ENCODE data around the gene AFF4.
"Not testable (repeated sequence)": the region's sequence is repeated elsewhere in the genome, so short reads cannot be mapped to it uniquely, and the experiment has no call there.

Gene AFF4

DNA sequence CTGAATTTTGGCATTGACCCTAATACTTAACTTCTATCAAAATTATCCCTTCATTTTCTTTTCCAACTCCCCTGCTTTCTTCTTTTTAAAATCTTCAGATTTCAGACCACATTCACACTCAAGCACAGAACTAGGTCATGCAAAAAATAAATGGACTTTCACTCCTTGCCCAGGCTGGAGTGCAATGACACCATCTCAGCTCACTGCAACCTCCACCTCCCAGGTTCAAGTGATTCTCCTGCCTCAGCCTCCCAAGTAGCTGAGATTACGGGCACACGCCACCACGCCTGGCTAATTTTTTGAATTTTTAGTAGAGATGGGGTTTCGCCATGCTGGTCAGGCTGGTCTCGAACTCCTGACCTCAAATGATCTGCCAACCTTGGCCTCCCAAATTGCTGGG lies 108.4 kb downstream of the AFF4 start:
- DNase-seq (ENCODE audit: low spot score): not testable (repeated sequence)

GRCh38 chr5:132854301-132854700 lies 109.1 kb downstream of the AFF4 start:
- DNase-seq (ENCODE audit: low spot score): no peak

- no peak for DNase-seq (ENCODE audit: low spot score)
Measured at GRCh38 chr5:132853790-132854189, 109.6 kb downstream of the AFF4 start.

DNA sequence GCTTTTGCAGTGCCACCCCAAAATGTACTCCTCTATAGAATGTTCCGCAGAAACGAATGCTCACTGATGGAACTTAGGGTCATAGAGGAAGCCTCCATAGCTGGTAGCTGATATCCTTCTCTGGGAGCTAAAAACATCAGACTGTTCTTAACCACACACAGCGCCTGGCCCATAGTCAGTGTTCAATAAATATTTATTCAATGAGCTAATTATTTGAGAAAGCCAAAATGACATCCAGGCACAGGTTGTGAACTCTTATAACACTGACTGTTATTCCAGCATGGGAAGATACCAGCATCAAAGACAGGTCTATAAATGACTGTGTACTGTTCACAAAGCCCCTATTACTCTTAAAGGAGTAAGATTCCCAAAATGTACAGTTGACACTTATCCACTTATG lies 110.1 kb downstream of the AFF4 start:
- no peak for DNase-seq (ENCODE audit: low spot score)

- DNase-seq (ENCODE audit: low spot score): no peak
Measured at GRCh38 chr5:132850066-132850465, 113.4 kb downstream of the AFF4 start.

DNA sequence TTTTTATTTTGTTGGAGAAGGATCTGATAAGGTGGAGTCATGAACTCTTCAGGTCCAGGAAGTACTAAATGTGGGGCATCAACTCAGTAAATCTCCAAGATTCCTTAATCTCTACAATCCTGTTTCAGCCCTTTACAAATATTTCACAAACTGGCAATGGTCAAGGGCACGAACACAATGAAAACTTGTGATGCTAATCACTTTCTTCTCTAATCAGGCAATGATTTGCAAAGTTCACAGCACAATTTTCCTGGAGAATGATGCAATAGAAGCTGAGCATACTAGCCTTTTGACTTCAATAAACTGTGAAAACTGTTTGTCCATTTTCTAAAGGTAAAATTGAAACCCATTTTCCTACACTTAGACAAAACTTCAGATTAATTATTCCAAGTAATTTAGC lies 114.1 kb downstream of the AFF4 start:
- no peak for DNase-seq (ENCODE audit: low spot score)

DNA sequence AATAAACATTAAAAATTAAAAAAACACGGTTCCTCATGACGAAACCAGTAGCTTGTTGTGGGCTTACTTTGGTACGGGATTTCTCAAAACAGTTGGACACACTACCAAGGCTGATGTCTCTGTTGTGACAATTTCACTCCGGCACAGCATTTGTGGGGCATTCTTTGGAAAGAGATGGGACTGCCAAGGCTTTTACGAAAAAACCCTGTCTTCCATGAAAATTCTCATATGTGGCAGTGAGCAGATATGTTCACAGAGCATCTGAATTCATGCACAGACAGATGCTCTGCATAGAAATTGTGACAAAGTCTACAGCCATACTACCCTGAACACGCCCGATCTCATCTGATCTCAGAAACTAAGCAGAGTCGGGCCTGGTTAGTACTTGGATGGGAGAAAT lies 115.2 kb downstream of the AFF4 start:
- DNase-seq (ENCODE audit: low spot score): no peak

GRCh38 chr5:132841305-132841704 lies 122.1 kb downstream of the AFF4 start:
- no peak for DNase-seq (ENCODE audit: low spot score)

- DNase-seq (ENCODE audit: low spot score): no peak
Measured at GRCh38 chr5:132840896-132841295, 122.5 kb downstream of the AFF4 start.

DNA sequence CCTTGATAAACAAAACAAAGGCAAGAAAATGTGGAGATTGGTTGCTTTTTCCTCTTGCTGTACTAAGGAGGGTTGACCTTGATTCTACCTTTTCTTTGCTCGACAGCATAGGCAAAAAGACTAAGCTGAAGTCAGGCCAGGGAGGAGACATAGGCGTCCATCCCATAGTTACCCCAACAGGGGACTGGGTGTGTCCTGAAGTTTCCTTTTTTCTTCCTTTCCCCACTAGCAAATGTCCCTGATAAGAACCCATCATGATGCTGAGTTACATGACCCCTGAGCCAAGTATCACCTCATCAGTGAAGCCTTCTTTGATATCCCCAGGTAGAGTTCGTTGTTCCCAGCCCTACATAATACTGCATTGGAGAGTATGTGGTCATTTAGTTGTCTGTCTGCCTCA lies 123.1 kb downstream of the AFF4 start:
- DNase-seq (ENCODE audit: low spot score): no peak

- no peak for DNase-seq (ENCODE audit: low spot score)
Measured at GRCh38 chr5:132839426-132840301, 123.8 kb downstream of the AFF4 start.

DNA sequence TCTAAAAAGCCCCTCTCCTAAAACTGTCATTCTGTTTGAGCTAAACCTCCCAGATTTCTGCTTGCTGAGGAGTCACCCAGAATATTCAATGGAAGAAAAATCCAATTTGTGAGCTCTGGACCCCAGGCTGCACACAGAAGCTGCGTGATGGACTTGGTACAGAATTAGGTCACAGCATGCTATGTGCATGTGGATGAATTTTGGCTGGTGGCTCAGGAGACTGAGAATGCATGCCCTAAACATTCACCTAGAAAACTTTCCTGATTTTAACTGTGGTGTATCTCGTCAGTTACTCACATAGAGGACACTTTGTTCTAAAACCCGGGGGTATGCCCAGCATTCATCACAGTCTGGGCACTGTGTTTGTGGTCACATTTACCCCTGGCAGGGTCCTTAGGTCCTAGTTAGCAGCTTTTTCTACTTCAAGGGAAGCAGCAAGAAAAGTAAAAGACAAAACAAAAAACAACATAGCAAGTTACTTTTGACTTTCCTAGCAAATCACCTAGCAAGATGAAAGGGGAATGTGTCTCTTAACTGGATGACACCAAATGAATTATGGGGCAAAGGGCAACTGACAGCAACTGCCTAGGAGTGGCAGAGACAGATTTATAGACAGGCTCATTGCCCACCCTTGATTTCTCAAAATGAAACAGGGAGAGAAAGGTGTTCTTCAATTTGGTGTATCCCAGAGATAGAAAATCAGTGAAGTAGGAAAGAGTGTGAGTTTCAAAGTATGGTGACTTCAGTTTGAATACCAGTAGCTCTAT lies 124.7 kb downstream of the AFF4 start:
- no peak for DNase-seq (ENCODE audit: low spot score)

GRCh38 chr5:132837868-132838267 lies 125.6 kb downstream of the AFF4 start:
- no peak for DNase-seq (ENCODE audit: low spot score)

DNA sequence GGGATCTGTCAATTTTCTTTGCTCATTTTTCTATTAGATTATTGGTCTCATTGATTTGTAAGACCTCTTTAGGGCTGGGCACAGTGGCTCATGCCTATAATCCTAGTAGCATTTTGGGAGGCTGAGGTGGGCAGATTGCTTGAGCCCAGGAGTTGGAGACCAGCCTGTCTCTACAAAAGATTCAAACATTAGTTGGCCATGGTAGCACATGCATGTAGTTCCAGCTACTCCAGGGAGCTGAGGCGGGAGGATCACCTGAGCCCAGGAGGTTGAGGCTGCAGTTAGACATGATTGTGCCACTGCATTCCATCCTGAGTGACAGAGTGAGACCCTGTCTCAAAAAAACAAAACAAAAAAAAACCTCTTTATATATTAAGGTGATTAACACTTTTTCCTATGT lies 126.6 kb downstream of the AFF4 start:
- no peak for DNase-seq (ENCODE audit: low spot score)

DNA sequence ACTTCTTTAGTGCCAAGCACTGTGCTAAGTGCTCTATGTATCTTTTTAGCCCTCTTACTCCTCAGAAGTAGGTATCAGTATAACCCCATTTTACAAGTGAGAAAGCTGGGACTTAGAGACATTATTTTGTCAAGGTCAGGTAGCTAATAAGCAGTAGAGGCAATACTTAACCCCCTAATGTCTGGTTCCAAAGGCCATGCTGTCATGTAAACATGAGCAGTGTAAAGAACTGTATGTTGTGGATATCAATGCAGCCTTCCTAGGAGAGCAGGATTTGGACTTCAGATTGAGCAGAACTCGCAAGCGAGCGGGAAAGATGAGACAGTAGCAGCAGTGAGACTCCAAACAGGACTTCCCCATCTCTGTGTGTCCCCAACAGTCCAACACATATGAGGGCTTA lies 129.4 kb downstream of the AFF4 start:
- no peak for DNase-seq (ENCODE audit: low spot score)

DNA sequence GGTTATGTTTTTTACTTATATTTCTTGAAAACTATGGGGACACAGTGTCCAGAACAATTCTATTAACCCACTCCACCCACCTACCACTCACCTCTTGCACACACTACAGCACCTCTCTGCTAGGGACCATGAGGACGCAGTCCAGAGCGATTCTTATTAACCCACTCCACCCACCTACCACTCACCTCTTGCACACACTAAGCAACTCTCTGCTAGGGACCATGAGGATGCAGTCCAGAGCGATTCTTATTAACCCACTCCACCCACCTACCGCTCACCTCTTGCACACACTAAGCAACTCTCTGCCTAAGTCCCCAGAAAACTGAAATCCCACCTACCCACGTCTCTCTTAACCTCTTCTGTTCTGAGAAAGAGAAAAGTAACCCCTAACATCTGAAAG lies 130.8 kb downstream of the AFF4 start:
- no peak for DNase-seq (ENCODE audit: low spot score)

DNA sequence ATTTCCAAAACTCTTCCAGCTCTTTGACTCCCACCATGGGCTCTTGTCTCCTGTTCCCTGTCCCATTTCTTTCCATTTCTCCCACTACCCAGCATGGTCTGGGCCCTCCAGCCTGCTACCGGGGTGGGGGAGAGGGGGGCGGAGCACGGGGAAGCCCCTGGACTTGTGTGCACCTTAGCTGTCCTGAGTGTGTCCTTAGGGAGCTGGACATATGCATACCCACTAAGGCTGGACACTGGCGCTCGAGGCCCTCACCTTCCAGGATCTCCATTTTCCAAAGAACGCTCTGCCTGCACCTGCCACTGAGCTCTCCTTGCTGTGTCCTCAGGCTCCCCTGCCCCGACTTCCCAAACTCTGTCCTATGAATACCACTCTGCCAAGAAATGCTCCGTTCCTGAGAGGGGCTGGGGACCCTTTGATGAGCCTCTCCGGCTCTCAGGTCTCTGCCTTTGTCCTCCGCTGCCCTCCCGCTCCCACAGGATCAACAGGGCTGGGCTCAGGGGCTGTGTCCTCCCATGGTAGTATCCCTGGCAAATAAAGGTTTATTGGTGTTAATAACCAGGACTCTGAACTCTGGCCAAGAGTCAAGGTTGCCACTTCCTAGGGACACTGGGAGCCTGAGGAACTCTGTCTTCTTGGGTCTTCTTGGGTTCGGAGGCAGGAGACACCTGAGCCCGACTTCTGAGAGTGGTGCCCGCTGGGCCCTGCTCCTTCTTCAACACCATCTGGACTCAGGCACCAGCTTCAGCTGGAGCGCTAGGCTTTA lies 132.2 kb downstream of the AFF4 start:
- no peak for DNase-seq (ENCODE audit: low spot score)

- DNase-seq (ENCODE audit: low spot score): peak; percentile 80
Measured at GRCh38 chr5:132830436-132831094, 132.9 kb downstream of the AFF4 start, which contains the start of gene SHROOM1. Gene SHROOM1, minus strand, starts transcription at chr5:132830647. Its CDS starts 4,507 bp downstream, at chr5:132826140.

DNA sequence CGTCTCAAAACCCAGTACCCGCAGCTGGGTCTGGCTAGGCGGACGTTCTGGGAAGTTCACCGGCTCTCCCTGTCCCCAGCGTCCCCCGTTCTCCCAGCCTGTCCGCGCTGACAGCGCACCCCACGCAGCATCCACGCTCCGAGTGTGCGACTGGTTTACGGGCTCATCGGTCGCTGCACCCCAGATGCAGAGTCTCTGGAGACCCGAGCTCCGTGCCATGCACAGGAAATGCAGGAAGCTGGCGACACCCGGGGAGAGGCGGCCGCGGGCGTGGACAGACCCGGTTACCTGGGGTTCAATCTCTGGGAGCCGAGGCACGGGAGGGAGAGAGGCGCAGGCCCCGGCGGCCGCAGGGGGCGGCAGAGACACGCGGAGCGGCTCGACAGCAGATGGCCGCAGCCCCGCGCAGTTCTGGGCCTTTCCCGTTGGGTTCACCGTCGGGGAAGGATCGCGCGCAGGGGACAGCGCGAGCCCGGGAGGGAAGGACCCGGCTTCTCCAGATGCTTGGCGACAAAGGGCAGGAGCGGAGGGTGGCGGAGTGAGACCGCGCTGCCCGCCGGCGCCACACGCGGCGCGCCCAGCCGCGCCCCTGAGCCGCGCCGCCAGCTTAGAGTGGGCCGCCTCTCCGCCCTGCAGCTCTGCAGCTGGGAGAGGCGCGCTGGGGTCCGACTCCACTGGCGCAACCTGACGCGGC lies 133.5 kb downstream of the AFF4 start:
- peak; percentile 92 for DNase-seq (ENCODE audit: low spot score)

DNA sequence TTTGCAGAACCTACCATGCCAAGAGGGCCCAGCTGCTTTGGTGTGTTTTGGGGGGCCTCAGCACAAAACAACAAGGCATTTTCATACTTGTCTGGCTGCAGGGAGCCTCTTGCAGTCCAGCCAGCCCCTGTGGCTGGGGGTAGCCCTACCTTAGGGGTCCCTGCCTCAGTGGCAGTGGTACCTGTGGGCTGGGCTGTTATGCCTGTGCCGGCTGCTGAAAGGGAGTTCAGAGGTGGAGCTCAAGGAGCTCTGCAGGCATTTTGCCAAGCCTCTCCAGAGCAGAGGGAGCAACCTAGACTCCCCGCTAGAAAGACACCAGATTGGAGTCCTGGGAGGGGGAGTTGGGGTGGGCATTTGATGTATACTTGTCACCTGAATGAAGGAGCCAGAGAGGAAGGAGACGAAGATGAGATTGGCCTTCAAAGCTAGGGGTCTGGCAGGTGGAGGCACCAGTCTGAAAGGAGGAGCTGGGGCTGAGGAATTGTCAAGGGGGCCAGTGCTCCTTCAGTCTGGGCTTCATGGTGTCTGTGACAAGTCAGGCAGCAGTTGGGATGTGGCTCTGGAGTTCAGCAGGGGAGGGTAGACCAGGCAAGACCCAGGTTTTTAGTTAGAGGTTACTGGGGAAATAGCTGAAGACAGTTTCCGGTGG lies 134.5 kb downstream of the AFF4 start:
- DNase-seq (ENCODE audit: low spot score): no peak
